NCI-H2227 (cell line): ENCODE results near the gene MINK1.

Experiments
- DNase-seq: peaks from one replicate; lab custom pipeline; 2025; ENCODE audit not compliant: unreplicated experiment; lab: John Stamatoyannopoulos, UW

The MINK1 gene

GRCh38 chr17:4946312-4946976, 113.3 kb downstream of the MINK1 start:
- no peak for DNase-seq

- DNase-seq, result no peak
These were observed 113.9 kb downstream of the MINK1 start for GRCh38 chr17:4947010-4947410.
